Body of pancreas (tissue), 4 donors: ENCODE results near the gene AMD1.
"Not testable (repeated sequence)": the region's sequence is repeated elsewhere in the genome, so short reads cannot be mapped to it uniquely, and the experiment has no call there.

Experiments
- CTCF ChIP-seq, 7 experiments: fragments of 450-650 bp in 4 of 7; fragments of 200-600 bp in 3 of 7; sonication (generic) in 3 of 7; IDR thresholded peaks; one replicate each; pipeline ENCODE4 v1.5.1; 2016 to 2019; ENCODE audit warnings: antibody characterized with exemption in 7 of 7
- POLR2A ChIP-seq, 3 donors: fragments of 450-650 bp; IDR thresholded peaks; one replicate each; pipeline ENCODE4 v1.6.1; 2016; ENCODE audit warnings: antibody characterized with exemption in 3 of 3, mild to moderate bottlenecking in 2 of 3

GRCh38 chr6:110906273-110906672 lies 31.7 kb downstream of the AMD1 start:
- not testable (repeated sequence) for TF ChIP-seq POLR2A, CTCF (IDR thresholded peaks at IDR 0.05)
